Smooth muscle cell (in vitro differentiated cells): ENCODE measurements around the gene SERPINH1. TPM values are rescaled to one million over a fixed set of nuclear protein-coding genes. Genes with fewer than 3 reads are reported as not detected.

Experiments
- DNase-seq: peaks from one replicate; lab custom pipeline; 2025; ENCODE audit not compliant: unreplicated experiment; lab: John Stamatoyannopoulos, UW
- H2AFZ ChIP-seq: fragments of 200-600 bp; sonication (generic); 2 replicates; pipeline ENCODE4 v1.6.0; 2016; ENCODE audit warnings: antibody characterized with exemption, low read depth, mild to moderate bottlenecking
- H3F3A ChIP-seq: fragments of 200-600 bp; sonication (generic); 2 replicates; pipeline ENCODE4 v1.6.0; 2017; ENCODE audit warnings: antibody characterized with exemption, low read depth
- H3K27ac ChIP-seq: fragments of 200-600 bp; sonication (generic); 2 replicates; pipeline ENCODE4 v1.5.1; 2016; ENCODE audit warnings: low read depth, mild to moderate bottlenecking
- H3K27me3 ChIP-seq: fragments of 200-600 bp; sonication (generic); 2 replicates; pipeline ENCODE4 v1.6.1; 2016; ENCODE audit warnings: low read depth, mild to moderate bottlenecking
- H3K36me3 ChIP-seq: fragments of 200-600 bp; sonication (generic); 2 replicates; pipeline ENCODE4 v1.5.1; 2016; ENCODE audit warnings: low read depth
- H3K4me1 ChIP-seq: fragments of 200-600 bp; sonication (generic); 2 replicates; pipeline ENCODE4 v1.5.1; 2016; ENCODE audit warnings: low read depth
- H3K4me2 ChIP-seq: fragments of 200-600 bp; sonication (generic); 2 replicates; pipeline ENCODE4 v1.6.0; 2016; ENCODE audit warnings: mild to moderate bottlenecking
- H3K4me3 ChIP-seq: fragments of 200-600 bp; sonication (generic); 2 replicates; pipeline ENCODE4 v1.5.1; 2016; ENCODE audit warnings: mild to moderate bottlenecking
- H3K79me2 ChIP-seq: fragments of 200-600 bp; sonication (generic); 2 replicates; pipeline ENCODE4 v1.6.0; 2016; ENCODE audit warnings: low read depth, mild to moderate bottlenecking
- H3K9ac ChIP-seq: fragments of 200-600 bp; sonication (generic); 2 replicates; pipeline ENCODE4 v1.6.0; 2016; ENCODE audit warnings: low read depth
- H3K9me3 ChIP-seq: fragments of 200-600 bp; sonication (generic); replicated peaks from 2 replicates; pipeline ENCODE4 v1.5.1; 2016; ENCODE audit warnings: low read depth
- H4K20me1 ChIP-seq: fragments of 200-600 bp; sonication (generic); 2 replicates; pipeline ENCODE4 v1.6.0; 2016; ENCODE audit warnings: low read depth
- CTCF ChIP-seq: fragments of 200-600 bp; sonication (generic); IDR thresholded peaks from 2 replicates; pipeline ENCODE4 v1.5.1; 2017; ENCODE audit warnings: borderline replicate concordance, mild to moderate bottlenecking, antibody characterized with exemption; ENCODE audit not compliant: insufficient read depth, poor library complexity, severe bottlenecking
- WGBS: methylation state at CpG from one replicate; pipeline ENCODE4 v1.1.7; 2016; ENCODE audit warnings: low lambda C conversion rate; 5-methylcytosine and 5-hydroxymethylcytosine counted together
- polyA plus RNA-seq: library from polyadenylated mRNA; unstranded; fragments of >200 nt; fragmentation: Nextera tagmentation; extraction: Ambion mirVana; gene quantifications from 2 replicates; pipeline ENCODE4 v1.2.1, GENCODE V29; 2016
- total RNA-seq: library from RNA; depleted of rRNA; stranded (reverse); fragments of >200 nt; gene quantifications from 2 replicates; pipeline ENCODE4 v1.2.3, GENCODE V29; 2014

The SERPINH1 gene
- total and polyA plus RNA-seq, 2 experiments from 2014 or later: 1,493 to 2,653 TPM

DNA sequence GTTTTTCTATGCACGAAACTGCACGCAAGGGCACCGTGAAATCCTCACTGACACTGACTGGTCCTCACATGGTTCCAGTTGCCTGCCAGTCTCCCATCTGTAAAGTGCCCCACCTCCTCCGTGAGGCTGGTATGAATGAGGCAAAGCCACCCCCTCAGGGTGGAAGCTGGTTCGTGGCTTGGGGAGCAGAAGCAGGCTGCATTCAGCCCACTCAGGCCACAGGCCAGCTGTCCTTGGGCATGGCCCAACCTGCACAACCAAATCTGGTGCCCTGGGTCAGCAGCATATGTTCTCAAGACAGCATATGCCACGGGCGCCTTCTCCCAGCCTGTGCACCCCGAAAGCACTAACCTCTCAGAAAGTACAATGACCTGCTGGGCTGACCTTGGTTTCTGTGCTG lies 29.3 kb downstream of the SERPINH1 start:
- no peaks in the 10 kb centered on the region for H3K4me1 ChIP-seq
- H4K20me1 ChIP-seq: no peaks in the 10 kb centered on the region
- H2AFZ ChIP-seq: no peak overlapping the region
- H3F3A ChIP-seq: no peaks in the 10 kb centered on the region
- WGBS: 88% methylated on average over 8 of the region's 8 CpGs
- no peak overlapping the region for H3K9ac ChIP-seq
- H3K27me3 ChIP-seq: peaks cover 15% of the 10 kb centered on the region
- H3K27ac ChIP-seq: no peak overlapping the region
- H3K79me2 ChIP-seq: no peaks in the 10 kb centered on the region
- no peaks in the 10 kb centered on the region for H3K9me3 ChIP-seq
- no peak for TF ChIP-seq CTCF
- H3K4me3 ChIP-seq: no peak overlapping the region
- no peak for DNase-seq
- H3K36me3 ChIP-seq: no peaks in the 10 kb centered on the region
- no peak overlapping the region for H3K4me2 ChIP-seq

DNA sequence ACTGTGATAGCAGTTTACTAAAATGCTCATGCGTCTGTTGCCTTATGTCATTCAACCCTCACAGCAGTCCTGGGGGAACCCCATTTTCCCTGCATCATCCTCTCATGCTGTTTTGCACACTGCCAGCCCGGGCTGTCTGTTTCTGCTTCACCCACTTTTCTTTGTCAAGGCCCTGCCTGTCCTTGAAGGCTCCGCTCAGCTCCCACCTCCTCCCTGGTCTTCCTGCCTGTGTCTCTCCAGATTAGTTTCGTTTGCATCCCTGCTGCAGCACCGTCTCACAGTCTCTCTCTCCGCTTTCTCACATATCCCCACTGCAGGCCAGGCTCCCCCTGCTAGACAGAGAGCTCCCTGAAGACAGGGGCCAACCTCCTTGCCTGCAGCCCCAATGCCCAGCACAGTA lies 29.9 kb downstream of the SERPINH1 start:
- Histone ChIP-seq H3F3A (no peaks in the 10 kb centered on the region), H3K4me1 (no peaks in the 10 kb centered on the region), H3K79me2 (no peaks in the 10 kb centered on the region), H3K4me2 (no peak overlapping the region), H3K9me3 (no peaks in the 10 kb centered on the region), H3K36me3 (no peaks in the 10 kb centered on the region), H3K27me3 (peaks cover 15% of the 10 kb centered on the region), H2AFZ (no peak overlapping the region), H4K20me1 (no peaks in the 10 kb centered on the region), H3K9ac (no peak overlapping the region), H3K4me3 (no peak overlapping the region), H3K27ac (no peak overlapping the region)
- DNase-seq: no peak
- WGBS: 63% methylated on average over 6 of the region's 6 CpGs
- TF ChIP-seq CTCF: no peak

GRCh38 chr11:75592715-75593114 lies 30.7 kb downstream of the SERPINH1 start:
- Histone ChIP-seq H3F3A (no peaks in the 10 kb centered on the region), H3K4me2 (no peak overlapping the region), H3K36me3 (no peaks in the 10 kb centered on the region), H2AFZ (no peak overlapping the region), H3K4me3 (no peak overlapping the region), H3K79me2 (no peaks in the 10 kb centered on the region), H3K9me3 (no peaks in the 10 kb centered on the region), H3K27me3 (peaks cover 15% of the 10 kb centered on the region), H3K27ac (no peak overlapping the region), H3K9ac (no peak overlapping the region), H4K20me1 (no peaks in the 10 kb centered on the region), H3K4me1 (no peaks in the 10 kb centered on the region)
- TF ChIP-seq CTCF: no peak
- 97% methylated on average over 2 of the region's 2 CpGs for WGBS
- no peak for DNase-seq

GRCh38 chr11:75593286-75593915 lies 31.3 kb downstream of the SERPINH1 start:
- peaks cover 15% of the 10 kb centered on the region for H3K27me3 ChIP-seq
- no peak overlapping the region for H3K9ac ChIP-seq
- H2AFZ ChIP-seq: no peak overlapping the region
- 57% methylated on average over 2 of the region's 2 CpGs for WGBS
- H3K27ac ChIP-seq: no peak overlapping the region
- H4K20me1 ChIP-seq: no peaks in the 10 kb centered on the region
- no peaks in the 10 kb centered on the region for H3K9me3 ChIP-seq
- DNase-seq: no peak
- H3K4me2 ChIP-seq: no peak overlapping the region
- TF ChIP-seq CTCF: no peak
- no peaks in the 10 kb centered on the region for H3K36me3 ChIP-seq
- no peak overlapping the region for H3K4me3 ChIP-seq
- H3K4me1 ChIP-seq: no peaks in the 10 kb centered on the region
- H3K79me2 ChIP-seq: no peaks in the 10 kb centered on the region
- H3F3A ChIP-seq: no peaks in the 10 kb centered on the region
